ENCODE data around the gene UBR2. TPM values are rescaled to one million over a fixed set of nuclear protein-coding genes. Genes with fewer than 3 reads are reported as not detected.

UBR2 gene
- total and polyA plus RNA-seq, 2 of the 13 experiments (the other 11 are each of a cell fraction or from before 2014, with no cell fraction given): 17.6 to 29.3 TPM

GRCh38 chr6:42547407-42548329 lies 16.2 kb upstream of the UBR2 start (continued):
- TF ChIP-seq ZNF513 (CRISPR knock-in tag; conservative IDR thresholded peaks at IDR 0.05) (no peak), TAF15 (IDR thresholded peaks at IDR 0.05; ENCODE audit: low read depth, low read length, poor library complexity, severe bottlenecking) (no peak), TEAD2 (CRISPR knock-in tag; IDR thresholded peaks at IDR 0.05) (no peak), KLF11 (CRISPR knock-in tag; IDR thresholded peaks at IDR 0.05) (no peak), HBP1 (CRISPR knock-in tag; IDR thresholded peaks at IDR 0.05; ENCODE audit: low read depth) (no peak), KDM3A (CRISPR knock-in tag; IDR thresholded peaks at IDR 0.05; ENCODE audit: low read depth) (peak; percentile 61; the same call in 1 of the 2 replicates), NRL (CRISPR knock-in tag; IDR thresholded peaks at IDR 0.05; ENCODE audit: borderline replicate concordance) (peak; percentile 62), ONECUT2 (CRISPR knock-in tag; IDR thresholded peaks at IDR 0.05) (no peak), ZNF260 (CRISPR knock-in tag; IDR thresholded peaks at IDR 0.05; ENCODE audit: borderline replicate concordance, low read depth) (no peak), ZNF552 (CRISPR knock-in tag; IDR thresholded peaks at IDR 0.05; ENCODE audit: borderline replicate concordance) (no peak), ZNF10 (CRISPR knock-in tag; IDR thresholded peaks at IDR 0.05; ENCODE audit: borderline replicate concordance, low read depth) (no peak), ZNF274 (CRISPR knock-in tag; IDR thresholded peaks at IDR 0.05) (no peak), DNMT1 (CRISPR knock-in tag; IDR thresholded peaks at IDR 0.05) (no peak), ZNF580 (CRISPR knock-in tag; IDR thresholded peaks at IDR 0.05; ENCODE audit: borderline replicate concordance, low read depth) (peak; percentile 67), ISL2 (CRISPR knock-in tag; IDR thresholded peaks at IDR 0.05) (no peak), TEF (CRISPR knock-in tag; IDR thresholded peaks at IDR 0.05) (no peak)
